Spleen (tissue), 11 donors: ENCODE results near the gene HLA-DPB1. TPM values are rescaled to one million over a fixed set of nuclear protein-coding genes. Genes with fewer than 3 reads are reported as not detected.

Source experiments
- DNase-seq: peaks from one replicate; pipeline ENCODE4 v3.0.0-alpha.2; 2020
- H3K27ac ChIP-seq, 8 donors: fragments of 200-600 bp; sonication (generic) in 7 of 8; 1 replicate in 4 of 8; 2 replicates in 4 of 8; pipeline versions ENCODE4 v1.5.0 to v1.8.0; 2016 to 2021; ENCODE audit warnings: inconsistent platforms in 4 of 8, mild to moderate bottlenecking in 4 of 8, moderate library complexity in 1 of 8
- H3K27me3 ChIP-seq, 7 donors: fragments of 200-600 bp; sonication (generic) in 6 of 7; replicated peaks in 1 of 7; 1 replicate in 4 of 7; 2 replicates in 3 of 7; pipeline versions ENCODE4 v1.5.0 to v1.8.0; 2016 to 2021; ENCODE audit warnings: inconsistent platforms in 3 of 7, mild to moderate bottlenecking in 1 of 7
- H3K36me3 ChIP-seq, 6 donors: fragments of 200-600 bp; sonication (generic) in 5 of 6; 1 replicate in 4 of 6; 2 replicates in 2 of 6; pipeline versions ENCODE4 v1.5.0 to v1.8.0; 2016 to 2021; ENCODE audit warnings: inconsistent platforms in 2 of 6
- H3K4me1 ChIP-seq, 6 donors: fragments of 200-600 bp; sonication (generic) in 5 of 6; 1 replicate in 3 of 6; 2 replicates in 3 of 6; pipeline versions ENCODE4 v1.5.0 to v1.8.0; 2016 to 2021; ENCODE audit warnings: inconsistent platforms in 3 of 6
- H3K4me3 ChIP-seq, 8 donors: fragments of 200-600 bp; sonication (generic) in 7 of 8; 1 replicate in 4 of 8; 2 replicates in 4 of 8; pipeline versions ENCODE4 v1.5.0 to v1.8.0; 2016 to 2021; ENCODE audit warnings: inconsistent platforms in 4 of 8, mild to moderate bottlenecking in 4 of 8, moderate library complexity in 2 of 8
- H3K9me3 ChIP-seq, 8 donors: fragments of 200-600 bp; sonication (generic) in 7 of 8; 1 replicate in 4 of 8; 2 replicates in 4 of 8; pipeline versions ENCODE4 v1.5.0 to v1.8.0; 2016 to 2021; ENCODE audit warnings: inconsistent platforms in 4 of 8
- CTCF ChIP-seq, 11 experiments: fragments of 200-600 bp in 7 of 11; fragments of 450-650 bp in 4 of 11; sonication (generic) in 4 of 11; IDR thresholded peaks in 8 of 11; conservative IDR thresholded peaks in 3 of 11; 1 replicate in 7 of 11; 2 replicates in 4 of 11; pipeline versions ENCODE4 v1.4.0 to v1.8.0; 2016 to 2021; ENCODE audit warnings: antibody characterized with exemption in 11 of 11, inconsistent platforms in 4 of 11, mild to moderate bottlenecking in 1 of 11
- POLR2A ChIP-seq, 3 donors: fragments of 450-650 bp; IDR thresholded peaks; one replicate each; pipeline ENCODE4 v1.5.1; 2017; ENCODE audit warnings: antibody characterized with exemption in 3 of 3, mild to moderate bottlenecking in 1 of 3
- POLR2AphosphoS5 ChIP-seq, 3 donors: sonication (generic); formaldehyde crosslinking; IDR thresholded peaks; one replicate each; pipeline ENCODE4 v1.5.1; 2017; ENCODE audit warnings: antibody characterized with exemption in 3 of 3
- WGBS, 5 donors: extraction: QIAGEN DNeasy Blood & Tissue Kit in 3 of 5; methylation state at CpG; one replicate each; pipeline versions ENCODE4 v1.1.5 to v1.1.7; 2013 to 2018; 5-methylcytosine and 5-hydroxymethylcytosine counted together
- intact Hi-C: fragments of 100-400 bp; cut with DNase I; formaldehyde crosslinking; loops from one replicate; pipeline ENCODE4 v1.15.0; 2023; ENCODE audit warnings: low total_unique reads
- polyA plus RNA-seq, 3 donors: library from polyadenylated mRNA; stranded (reverse); fragments of 200-250 nt; gene quantifications; one replicate each; pipeline ENCODE4 v1.2.1, GENCODE V29; 2013
- total RNA-seq, 7 donors: library from RNA; depleted of rRNA in 3 of 7; stranded (reverse); fragments of >200 nt in 3 of 7; fragmentation: NEBNext Ultra II Directional in 4 of 7; extraction: Animal tissue kit (Norgen Biotek cat#: 25700) in 4 of 7; gene quantifications; one replicate each; pipeline versions ENCODE4 v1.1.0 to v1.2.1, GENCODE V29; 2016 to 2021
- donor health status: healthy with polysubstance abuse.
- donor health status: DM: no; HTN: no; CAD: no; lungs with moderate emphysema.
- donor health status: DM: no; HTN: no; CAD: no.
- donor health status: Bipolar disorder and iron deficiency.
- donor health status: healthy.
- donor health status: DM: no; HTN: no; CAD: no.
- donor health status: DM: yes; HTN: yes; CAD: no.

Gene HLA-DPB1
- total and polyA plus RNA-seq, 10 donors, result 209 to 817 (median 521) TPM

DNA sequence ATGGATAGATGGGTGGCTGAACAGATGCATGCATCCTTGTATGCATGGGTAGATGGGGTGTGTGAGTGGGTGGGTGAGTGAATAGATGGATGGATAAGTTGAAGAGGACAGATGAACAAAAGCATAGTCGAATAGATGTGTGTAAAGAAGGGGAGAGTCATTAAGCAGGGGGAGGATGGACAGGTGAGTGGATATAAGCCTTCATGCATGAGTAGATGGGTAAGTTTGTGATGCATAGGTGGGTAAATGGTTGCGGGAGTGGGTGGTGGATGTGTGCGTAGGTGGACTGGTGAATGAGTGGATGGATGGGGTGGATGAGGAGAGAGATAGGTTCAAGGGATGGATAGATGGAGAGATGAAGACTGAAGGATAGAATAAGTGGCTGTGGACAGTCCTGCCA, 29.6 kb downstream of the HLA-DPB1 start:
- intact Hi-C loops, result no loop called here

DNA sequence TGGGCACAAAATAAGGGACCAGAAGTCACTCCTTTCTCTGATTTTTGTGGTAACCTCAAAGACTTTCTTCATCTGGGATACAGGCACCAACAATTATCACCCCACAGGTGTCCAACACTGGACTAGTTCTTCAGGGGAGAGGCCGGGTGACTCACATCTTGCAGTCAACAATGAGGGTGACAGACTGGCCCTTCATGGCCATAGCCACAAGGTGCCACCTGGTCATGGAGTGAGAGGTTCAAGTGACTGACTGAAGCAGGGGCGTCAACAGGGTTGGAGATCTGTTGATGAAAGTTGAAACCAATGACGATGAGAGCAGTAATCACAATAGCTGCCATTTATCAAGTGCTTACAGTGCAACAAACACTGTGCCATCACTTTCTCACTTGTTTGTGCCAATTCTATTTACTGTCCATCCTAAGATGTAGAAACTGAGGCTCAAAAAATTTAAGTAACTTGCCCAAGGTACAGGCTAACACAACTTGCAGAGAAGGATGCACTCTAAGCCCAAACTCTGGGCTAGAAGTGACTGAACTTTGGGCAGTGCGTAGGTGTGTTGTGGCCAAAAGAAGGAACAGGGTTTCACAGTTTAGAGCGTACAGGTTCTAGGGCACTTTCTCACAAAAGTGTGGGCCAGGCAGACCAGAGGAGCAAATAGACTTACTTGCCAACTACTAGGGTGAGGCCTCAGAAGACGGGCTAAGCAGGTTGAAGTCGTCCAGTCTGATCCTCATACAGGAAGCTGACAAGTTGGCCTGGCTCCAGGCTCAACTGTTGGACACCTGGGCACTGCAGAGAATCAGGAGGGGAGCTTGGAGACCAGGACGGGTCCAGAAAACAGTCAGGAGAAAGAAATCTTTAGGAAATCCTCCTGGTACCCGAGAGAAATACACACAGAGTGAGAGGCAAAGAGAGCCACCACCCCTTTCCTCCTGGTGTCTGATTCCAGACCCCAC, 30.4 kb downstream of the HLA-DPB1 start:
- WGBS, 5 donors, result 59 to 81% (median 73%) methylated on average over 9 of the region's 9 CpGs
- Histone ChIP-seq H3K4me3 (no peak overlapping the region), H3K9me3 (peaks cover under 1 to 18% (median 12%) of the 10 kb centered on the region in 8 donors), H3K27ac (no peak overlapping the region), H3K36me3 (no peaks in the 10 kb centered on the region), H3K4me1 (no peaks in the 10 kb centered on the region), H3K27me3 (no peaks in the 10 kb centered on the region)
- no peak for TF ChIP-seq CTCF (IDR thresholded peaks at IDR 0.05 in 8 of 11, conservative IDR thresholded peaks at IDR 0.05 in 3 of 11)
- TF ChIP-seq POLR2A (IDR thresholded peaks at IDR 0.05), result no peak
- TF ChIP-seq POLR2AphosphoS5 (IDR thresholded peaks at IDR 0.05), result no peak
- no peak for DNase-seq
- intact Hi-C loops, result no loop called here

More for the DNA sequence above, 29.6 kb downstream of the HLA-DPB1 start:
- 63 to 95% (median 77%) methylated on average over 3 of the region's 3 CpGs for WGBS, 5 donors
- Histone ChIP-seq H3K4me1 (no peaks in the 10 kb centered on the region), H3K27ac (no peak overlapping the region), H3K9me3 (peaks cover 2 to 26% (median 20%) of the 10 kb centered on the region in 8 donors), H3K27me3 (no peaks in the 10 kb centered on the region), H3K4me3 (no peak overlapping the region), H3K36me3 (no peaks in the 10 kb centered on the region)
- no peak for DNase-seq
- TF ChIP-seq POLR2A (IDR thresholded peaks at IDR 0.05), result no peak
- no peak for TF ChIP-seq POLR2AphosphoS5 (IDR thresholded peaks at IDR 0.05)
- TF ChIP-seq CTCF (IDR thresholded peaks at IDR 0.05 in 8 of 11, conservative IDR thresholded peaks at IDR 0.05 in 3 of 11), result no peak

DNA sequence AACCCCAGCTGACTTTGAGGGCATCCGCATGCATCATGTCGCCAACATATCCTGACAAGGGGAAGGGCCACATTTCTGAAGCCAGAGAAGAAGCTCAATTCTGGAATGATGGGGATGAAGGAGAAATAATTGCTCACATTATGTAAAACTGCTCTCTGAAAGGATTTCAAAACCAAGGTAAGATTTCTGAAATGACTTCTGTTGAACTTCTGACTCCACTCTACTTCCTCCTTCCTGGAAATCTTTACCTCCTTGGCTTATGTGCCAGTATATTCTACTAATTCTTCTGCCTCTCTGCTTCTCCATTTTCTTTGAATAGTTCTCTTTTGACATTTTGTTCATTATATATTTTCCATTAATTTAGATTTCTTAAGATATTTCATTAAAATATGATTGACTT, 31.9 kb downstream of the HLA-DPB1 start:
- no peak overlapping the region for H3K4me3 ChIP-seq
- 41 to 100% (median 64%) methylated on average over 2 of the region's 2 CpGs for WGBS, 5 donors
- no peaks in the 10 kb centered on the region for H3K36me3 ChIP-seq
- intact Hi-C loops, result no loop called here
- DNase-seq, result no peak
- no peaks in the 10 kb centered on the region for H3K27me3 ChIP-seq
- no peak overlapping the region for H3K27ac ChIP-seq
- H3K4me1 ChIP-seq, result peaks cover 0 to 9% (median 2%) of the 10 kb centered on the region in 6 donors
- TF ChIP-seq CTCF (IDR thresholded peaks at IDR 0.05 in 8 of 11, conservative IDR thresholded peaks at IDR 0.05 in 3 of 11), result no peak
- no peak for TF ChIP-seq POLR2AphosphoS5 (IDR thresholded peaks at IDR 0.05)
- no peak for TF ChIP-seq POLR2A (IDR thresholded peaks at IDR 0.05)
- H3K9me3 ChIP-seq, result peaks cover 0 to 6% (median 0%) of the 10 kb centered on the region in 8 donors

- TF ChIP-seq POLR2AphosphoS5 (IDR thresholded peaks at IDR 0.05), result no peak
- TF ChIP-seq POLR2A (IDR thresholded peaks at IDR 0.05), result no peak
- TF ChIP-seq CTCF (IDR thresholded peaks at IDR 0.05 in 8 of 11, conservative IDR thresholded peaks at IDR 0.05 in 3 of 11), result no peak
- Histone ChIP-seq H3K4me3 (no peak overlapping the region), H3K27ac (no peak overlapping the region), H3K27me3 (peaks cover 0 to 3% (median 0%) of the 10 kb centered on the region in 7 donors), H3K9me3 (peaks cover 0 to 6% (median 0%) of the 10 kb centered on the region in 8 donors), H3K4me1 (peaks cover 0 to 16% (median 7%) of the 10 kb centered on the region in 6 donors), H3K36me3 (no peaks in the 10 kb centered on the region)
- no peak for DNase-seq
- intact Hi-C loops, result no loop called here
- WGBS, 5 donors, result 65 to 86% (median 81%) methylated on average over 2 of the region's 2 CpGs
Measured at GRCh38 chr6:33108307-33108706, 32.5 kb downstream of the HLA-DPB1 start.
